GM12878 (cell line): Measurements from ENCODE around the gene EIF5B. TPM values are rescaled to one million over a fixed set of nuclear protein-coding genes. Genes with fewer than 3 reads are reported as not detected.

Experiments
- CTCF ChIP-seq, 3 experiments: IDR thresholded peaks in 2 of 3; conservative IDR thresholded peaks in 1 of 3; 2 replicates each; pipeline ENCODE4 v1.5.1; 2011; ENCODE audit warnings: low read depth in 3 of 3, low read length in 3 of 3, mild to moderate bottlenecking in 3 of 3, control low read depth in 2 of 3, moderate library complexity in 2 of 3, inconsistent platforms in 1 of 3, mixed read lengths in 1 of 3; ENCODE audit not compliant: control insufficient read depth in 2 of 3, insufficient read depth in 1 of 3; ENCODE audit errors: extremely low read depth in 1 of 3
- MLLT1 ChIP-seq: fragments of 450-650 bp; IDR thresholded peaks from 2 replicates; pipeline ENCODE4 v1.6.1; 2016; ENCODE audit warnings: mild to moderate bottlenecking
- REST ChIP-seq: IDR thresholded peaks from 2 replicates; pipeline ENCODE4 v1.6.1; 2012; ENCODE audit warnings: mild to moderate bottlenecking, low read depth, low read length
- ZNF217 ChIP-seq: fragments of 450-650 bp; IDR thresholded peaks from 2 replicates; pipeline ENCODE4 v1.6.1; 2017; ENCODE audit warnings: antibody characterized with exemption, mild to moderate bottlenecking
- ZNF24 ChIP-seq: fragments of 450-650 bp; IDR thresholded peaks from 2 replicates; pipeline ENCODE4 v1.6.1; 2017; ENCODE audit warnings: antibody characterized with exemption, mild to moderate bottlenecking
- polyA plus RNA-seq, 11 experiments: library from polyadenylated mRNA; depleted of rRNA in 4 of 11; unstranded in 6 of 11; stranded (reverse) in 5 of 11; fragments of >200 nt; fragmentation: Nextera tagmentation in 4 of 11; fragmentation: Illumina TruSeq in 1 of 11; extraction: Ambion mirVana in 4 of 11; extraction: Trizol in 1 of 11; gene quantifications; 1 replicate in 1 of 11; 2 replicates in 10 of 11; pipeline versions ENCODE4 v1.2.1 to v1.2.3, GENCODE V29; 2011 to 2016; ENCODE audit warnings: inconsistent platforms in 2 of 11, missing spikeins in 2 of 11, low read depth in 1 of 11
- total RNA-seq, 4 experiments: library from RNA; depleted of rRNA in 3 of 4; stranded (reverse); fragments of >200 nt in 3 of 4; fragmentation: Illumina TruSeq in 1 of 4; extraction: Trizol in 1 of 4; gene quantifications; 2 replicates each; pipeline versions ENCODE4 v1.2.1 to v1.2.3, GENCODE V29; 2013 to 2021

Gene EIF5B
- total and polyA plus RNA-seq, 10 of the 15 experiments (the other 5 are each of a cell fraction or from before 2014, with no cell fraction given), result 21.7 to 119 (median 40.8) TPM

- no peak for TF ChIP-seq REST
- TF ChIP-seq MLLT1, result no peak
- TF ChIP-seq ZNF217, result no peak
- TF ChIP-seq ZNF24, result no peak
- no peak for TF ChIP-seq CTCF (IDR thresholded peaks at IDR 0.05 in 2 of 3, conservative IDR thresholded peaks at IDR 0.05 in 1 of 3; ENCODE audit: control insufficient read depth in 2 of 3, extremely low read depth in 1 of 3, insufficient read depth in 1 of 3, low read depth in 3 of 3, low read length in 3 of 3)
Measured at GRCh38 chr2:99395589-99396130, 58.5 kb downstream of the EIF5B start (continued).
